Prostate gland (tissue), 2 donors: Measurements from ENCODE around the gene PSMB2. TPM values are rescaled to one million over a fixed set of nuclear protein-coding genes. Genes with fewer than 3 reads are reported as not detected.

Experiments used
- DNase-seq: peaks from one replicate; pipeline ENCODE4 v3.0.0-alpha.2; 2019; ENCODE audit warnings: low spot score
- H3K27ac ChIP-seq, 2 donors: fragments of 200-600 bp; sonication (generic); 2 replicates each; pipeline ENCODE4 v1.5.1; 2017 to 2019
- H3K27me3 ChIP-seq: fragments of 200-600 bp; sonication (generic); replicated peaks from 2 replicates; pipeline ENCODE4 v1.5.1; 2019; ENCODE audit not compliant: insufficient read depth
- H3K36me3 ChIP-seq, 2 donors: fragments of 200-600 bp; sonication (generic); 1 replicate in 1 of 2; 2 replicates in 1 of 2; pipeline versions ENCODE4 v1.5.1 to v1.8.1; 2017 to 2019
- H3K4me1 ChIP-seq: fragments of 200-600 bp; sonication (generic); replicated peaks from 2 replicates; pipeline ENCODE4 v1.5.1; 2019
- H3K4me3 ChIP-seq, 2 donors: fragments of 200-600 bp; sonication (generic); 2 replicates each; pipeline ENCODE4 v1.5.1; 2017 to 2019
- H3K9me3 ChIP-seq: fragments of 200-600 bp; sonication (generic); 2 replicates; pipeline ENCODE4 v1.5.1; 2017
- POLR2A ChIP-seq: fragments of 450-650 bp; IDR thresholded peaks from one replicate; pipeline ENCODE4 v1.6.1; 2016; ENCODE audit warnings: antibody characterized with exemption, mild to moderate bottlenecking
- POLR2AphosphoS5 ChIP-seq: sonication (generic); formaldehyde crosslinking; IDR thresholded peaks from one replicate; pipeline ENCODE4 v1.6.1; 2017; ENCODE audit warnings: antibody characterized with exemption
- WGBS: methylation state at CpG from one replicate; pipeline ENCODE4 v1.1.5; 2018; 5-methylcytosine and 5-hydroxymethylcytosine counted together
- intact Hi-C: fragments of 100-400 bp; cut with DNase I; formaldehyde crosslinking; loops from one replicate; pipeline ENCODE4 v1.14.2; 2022
- total RNA-seq, 2 donors: library from RNA; depleted of rRNA; stranded (reverse); fragments of >200 nt; gene quantifications; one replicate each; pipeline ENCODE4 v1.1.0, GENCODE V29; 2016
- TF ChIP-seq, protein P1 (sequence below), 4 experiments: fragments of 200-600 bp in 2 of 4; fragments of 450-650 bp in 2 of 4; sonication (generic) in 2 of 4; IDR thresholded peaks; 1 replicate in 3 of 4; 2 replicates in 1 of 4; pipeline ENCODE4 v1.5.1; 2016 to 2019; ENCODE audit warnings: antibody characterized with exemption in 4 of 4, mild to moderate bottlenecking in 2 of 4, moderate library complexity in 2 of 4

Gene PSMB2
- total RNA-seq, 2 donors from 2014 or later = 53.6 to 64.8 TPM

- Histone ChIP-seq H3K9me3 (no peaks in the 10 kb centered on the region), H3K36me3 (no peaks in the 10 kb centered on the region), H3K27ac (peak overlapping the region; percentile 94 to 95), H3K4me1 (peaks cover 10% of the 10 kb centered on the region), H3K4me3 (peak overlapping the region; percentile 66 to 80), H3K27me3 (no peaks in the 10 kb centered on the region)
- TF ChIP-seq POLR2A (no peak), POLR2AphosphoS5 (no peak)
- TF ChIP-seq, protein P1, sequence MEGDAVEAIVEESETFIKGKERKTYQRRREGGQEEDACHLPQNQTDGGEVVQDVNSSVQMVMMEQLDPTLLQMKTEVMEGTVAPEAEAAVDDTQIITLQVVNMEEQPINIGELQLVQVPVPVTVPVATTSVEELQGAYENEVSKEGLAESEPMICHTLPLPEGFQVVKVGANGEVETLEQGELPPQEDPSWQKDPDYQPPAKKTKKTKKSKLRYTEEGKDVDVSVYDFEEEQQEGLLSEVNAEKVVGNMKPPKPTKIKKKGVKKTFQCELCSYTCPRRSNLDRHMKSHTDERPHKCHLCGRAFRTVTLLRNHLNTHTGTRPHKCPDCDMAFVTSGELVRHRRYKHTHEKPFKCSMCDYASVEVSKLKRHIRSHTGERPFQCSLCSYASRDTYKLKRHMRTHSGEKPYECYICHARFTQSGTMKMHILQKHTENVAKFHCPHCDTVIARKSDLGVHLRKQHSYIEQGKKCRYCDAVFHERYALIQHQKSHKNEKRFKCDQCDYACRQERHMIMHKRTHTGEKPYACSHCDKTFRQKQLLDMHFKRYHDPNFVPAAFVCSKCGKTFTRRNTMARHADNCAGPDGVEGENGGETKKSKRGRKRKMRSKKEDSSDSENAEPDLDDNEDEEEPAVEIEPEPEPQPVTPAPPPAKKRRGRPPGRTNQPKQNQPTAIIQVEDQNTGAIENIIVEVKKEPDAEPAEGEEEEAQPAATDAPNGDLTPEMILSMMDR (IDR thresholded peaks at IDR 0.05) = no peak
- 25% methylated on average over 26 of the region's 26 CpGs for WGBS
- no peak for DNase-seq
- intact Hi-C loops = loop anchor here (5.0 kb wide), 1 partner anchor 366 kb away; the partner anchor contains the start of gene SFPQ
Measured at GRCh38 chr1:35558374-35559316, 82.7 kb downstream of the PSMB2 start.

- no peaks in the 10 kb centered on the region for H3K36me3 ChIP-seq
- peak within 1 kb of the TSS; percentile 94 to 95 for H3K27ac ChIP-seq
- H3K9me3 ChIP-seq = no peaks in the 10 kb centered on the region
- intact Hi-C loops = loop anchor here (5.0 kb wide), 1 partner anchor 365 kb away; the partner anchor contains the start of gene SFPQ
- under 1% methylated on average over 58 of the region's 58 CpGs for WGBS
- TF ChIP-seq, protein P1 (IDR thresholded peaks at IDR 0.05) = no peak
- peak; percentile 89 for TF ChIP-seq POLR2AphosphoS5
- peak; percentile 44 for TF ChIP-seq POLR2A
- no peaks in the 10 kb centered on the region for H3K27me3 ChIP-seq
- H3K4me3 ChIP-seq = peak within 1 kb of the TSS; percentile 66 to 80
- DNase-seq = peak; percentile 96
- H3K4me1 ChIP-seq = peaks cover 10% of the 10 kb centered on the region
Measured at GRCh38 chr1:35557611-35558373, 83.5 kb downstream of the PSMB2 start, which contains the start of gene NCDN. TSS of gene NCDN (plus strand) at chr1:35557799. CDS start at chr1:35558191, 392 bp downstream.

DNA sequence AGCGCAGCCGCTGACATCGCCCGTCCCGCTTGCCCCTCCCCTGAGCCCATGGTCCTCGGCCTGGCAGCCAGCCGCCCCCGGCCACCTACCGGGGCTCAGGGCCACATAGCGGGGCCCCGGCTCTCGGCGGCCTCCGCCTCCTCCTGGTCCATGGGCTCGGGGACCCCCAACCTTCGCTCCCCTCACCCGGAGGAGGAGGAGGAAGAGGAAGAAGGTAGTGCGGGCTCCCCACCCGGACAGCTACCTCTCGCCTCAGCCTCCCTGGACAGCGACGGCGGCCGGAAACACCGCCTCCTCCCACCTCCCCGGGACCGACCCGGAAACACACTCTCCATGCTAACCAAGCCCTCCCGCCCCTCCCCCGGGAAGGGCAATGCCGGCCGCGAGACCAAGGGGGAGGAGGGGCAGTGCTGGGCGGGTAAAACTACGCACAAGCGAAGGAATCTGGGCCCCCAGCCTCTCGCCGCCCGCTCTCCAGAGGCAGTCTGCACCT, 84.2 kb downstream of the PSMB2 start, which contains the start of gene KIAA0319L:
Gene KIAA0319L, minus strand, starts transcription at position 286 of the 493 bp plus-strand sequence. CDS start 2,912 bp downstream, outside the sequence.
- H3K4me3 ChIP-seq = peak within 1 kb of the TSS; percentile 66 to 80
- WGBS = 0% methylated on average over 10 of the region's 39 CpGs
- H3K9me3 ChIP-seq = no peaks in the 10 kb centered on the region
- H3K4me1 ChIP-seq = peaks cover 10% of the 10 kb centered on the region
- intact Hi-C loops = loop anchor here (5.0 kb wide), 1 partner anchor 365 kb away; the partner anchor contains the start of gene SFPQ
- peak; percentile 86 for DNase-seq
- no peaks in the 10 kb centered on the region for H3K27me3 ChIP-seq
- TF ChIP-seq POLR2A = peak; percentile 44
- no peak for TF ChIP-seq POLR2AphosphoS5
- H3K36me3 ChIP-seq = no peaks in the 10 kb centered on the region
- peak within 1 kb of the TSS; percentile 94 to 95 for H3K27ac ChIP-seq

- 2% methylated on average over 13 of the region's 17 CpGs for WGBS
- TF ChIP-seq, protein P1 (IDR thresholded peaks at IDR 0.05) = no peak
- no peak for TF ChIP-seq POLR2AphosphoS5
- TF ChIP-seq POLR2A = no peak
- no peaks in the 10 kb centered on the region for H3K27me3 ChIP-seq
- H3K9me3 ChIP-seq = no peaks in the 10 kb centered on the region
- intact Hi-C loops = loop anchor here (5.0 kb wide), 1 partner anchor 364 kb away; the partner anchor contains the start of gene SFPQ
- peak overlapping the region; percentile 94 to 95 for H3K27ac ChIP-seq
- no peaks in the 10 kb centered on the region for H3K36me3 ChIP-seq
- peak overlapping the region; percentile 66 to 80 for H3K4me3 ChIP-seq
- no peak for DNase-seq
- peaks cover 10% of the 10 kb centered on the region for H3K4me1 ChIP-seq
Measured at GRCh38 chr1:35556484-35557117, 84.7 kb downstream of the PSMB2 start.
